HG03045 (cell line): Measurements from ENCODE around the gene ZBTB7C.

ENCODE experiments used
- ATAC-seq: cut with Tn5 transposase; IDR thresholded peaks from one replicate; pipeline ENCODE4 v1.9.1; 2021; ENCODE audit warnings: mild to moderate bottlenecking, moderate library complexity; ENCODE audit not compliant: unreplicated experiment

ZBTB7C gene

DNA sequence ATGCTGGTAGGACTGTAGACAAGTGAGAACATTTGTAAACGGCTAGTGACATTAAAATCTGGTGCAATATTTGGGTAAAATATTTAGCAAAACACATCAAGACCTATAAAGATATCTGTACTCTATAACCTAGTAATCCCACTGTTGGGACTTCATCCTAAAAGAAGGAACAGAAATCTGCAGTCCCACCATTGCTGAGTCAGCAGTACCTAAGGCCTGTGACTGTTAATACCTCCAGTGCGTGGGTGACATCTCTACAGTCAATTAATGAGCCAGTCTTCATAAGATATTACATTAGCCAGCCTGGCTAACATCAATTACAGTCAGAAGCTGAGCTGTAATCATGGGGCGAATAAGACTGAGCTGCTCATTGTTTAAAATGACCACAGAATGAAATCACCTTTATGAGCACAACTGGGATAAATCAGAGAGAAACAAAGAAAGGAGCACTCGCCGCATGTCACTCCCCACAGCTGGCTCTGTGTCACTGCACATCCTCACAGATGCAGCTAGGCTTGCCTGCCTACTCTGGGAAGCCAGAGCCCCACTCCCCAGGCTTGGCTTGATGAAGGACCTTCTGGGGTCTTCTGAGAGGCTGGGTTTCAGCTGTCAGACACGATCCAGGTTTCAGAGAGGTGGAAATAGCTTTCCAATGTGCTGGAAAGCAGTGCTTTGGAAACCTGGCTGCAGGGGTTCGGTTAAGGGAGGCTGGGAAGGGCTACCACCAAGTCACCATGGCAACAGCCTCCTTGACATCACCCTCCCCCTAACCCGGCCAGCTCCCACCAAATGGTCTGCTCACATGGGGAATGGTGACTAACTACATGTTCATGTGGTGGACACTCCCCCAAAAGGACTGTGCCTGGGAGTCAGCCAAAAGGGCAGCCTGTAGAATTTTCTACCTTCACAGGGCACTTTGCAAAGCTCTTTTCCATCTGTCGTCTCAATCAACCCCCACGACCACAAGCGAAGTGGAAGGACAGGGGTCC lies 145.0 kb downstream of the ZBTB7C start:
- no peak for ATAC-seq

DNA sequence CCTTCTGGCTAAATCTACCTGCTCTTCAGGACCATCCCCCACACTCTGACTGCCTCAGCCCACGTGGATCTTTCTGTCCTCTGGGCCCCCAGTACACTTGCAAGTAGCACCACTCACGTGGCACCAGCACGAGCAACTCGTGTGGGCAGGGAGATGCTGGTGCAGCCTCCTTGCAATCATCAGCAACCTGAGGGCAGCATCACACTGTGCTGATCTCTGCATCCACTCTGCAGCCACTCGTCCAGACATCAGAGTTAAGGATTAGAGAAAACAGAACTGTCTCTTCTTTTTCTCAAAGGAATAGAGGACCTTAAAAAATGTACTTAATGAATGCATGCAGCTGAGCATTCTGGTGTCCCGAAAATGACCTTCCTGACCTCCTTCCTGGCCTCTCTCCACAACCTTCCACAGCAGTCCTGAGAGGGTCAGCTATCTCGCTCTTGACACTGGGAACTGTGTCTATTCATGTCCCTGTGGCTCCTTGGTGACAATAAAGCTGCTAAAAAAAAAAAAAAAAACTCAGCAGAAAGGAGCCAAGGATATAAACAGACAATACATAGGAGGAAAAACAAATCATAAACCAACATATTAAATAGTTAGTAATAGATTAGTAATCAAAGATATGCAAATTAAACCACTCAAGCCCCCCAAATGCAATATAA lies 145.9 kb downstream of the ZBTB7C start:
- ATAC-seq, result no peak

DNA sequence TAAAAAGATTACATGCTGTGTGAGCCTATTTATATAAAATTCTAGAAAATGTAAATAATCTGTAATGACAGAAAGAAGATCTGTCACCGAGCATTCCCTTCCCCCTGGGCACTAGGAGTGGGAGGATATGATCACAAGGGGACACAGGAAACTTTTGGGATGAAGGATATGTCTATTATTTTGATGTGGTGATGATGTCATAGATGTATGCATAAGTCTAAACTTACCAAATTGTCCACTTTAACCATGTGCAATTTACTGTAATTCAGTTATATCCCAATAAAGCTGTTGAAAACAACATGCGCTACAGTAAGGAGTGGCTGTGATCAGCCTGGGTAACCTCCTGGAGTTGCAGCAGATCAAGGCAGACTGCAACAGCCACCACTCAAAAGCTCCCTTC lies 148.9 kb downstream of the ZBTB7C start:
- no peak for ATAC-seq

DNA sequence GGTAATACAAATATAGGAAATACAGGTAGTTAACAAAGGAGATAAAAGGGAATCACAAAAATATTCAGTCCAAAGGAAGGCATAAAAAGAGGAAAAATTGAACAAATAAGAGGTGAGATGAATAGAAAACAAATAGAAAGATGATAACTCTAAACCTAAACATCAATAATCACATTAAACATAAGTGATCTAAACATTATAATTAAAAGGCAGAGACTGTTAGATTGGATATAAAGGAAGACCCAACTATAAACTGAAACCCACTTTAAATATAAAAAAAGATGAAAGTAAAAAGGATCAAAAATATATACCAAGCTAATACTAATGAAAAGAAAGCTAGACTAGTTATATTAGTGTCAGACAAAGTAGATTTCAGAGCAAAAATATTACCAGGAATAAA lies 152.3 kb downstream of the ZBTB7C start:
- ATAC-seq, result no peak

DNA sequence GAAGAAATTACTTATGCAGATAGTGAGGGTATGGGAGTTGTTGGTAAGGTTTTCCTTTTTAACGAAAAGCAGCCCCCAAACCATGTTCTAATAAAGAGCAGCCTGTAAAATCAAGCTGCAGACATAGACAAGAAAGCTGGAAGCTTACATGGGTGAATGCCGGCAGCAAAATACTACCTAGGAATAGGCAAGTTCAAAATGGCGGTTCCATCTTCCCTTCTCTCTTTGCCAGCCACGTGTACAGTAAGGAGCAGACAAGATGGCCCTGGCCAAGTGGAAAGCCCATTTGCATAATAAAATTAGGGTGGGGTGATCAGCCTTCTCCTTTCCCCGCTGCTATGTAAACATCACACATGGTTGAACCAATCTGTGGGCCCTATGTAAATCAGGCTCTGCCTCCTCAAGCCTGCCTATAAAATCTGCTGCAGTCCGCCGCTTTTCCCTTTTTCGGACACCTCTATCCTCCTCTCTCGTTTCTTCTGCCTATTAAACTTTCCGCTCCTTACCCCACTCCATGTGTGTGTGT lies 155.0 kb downstream of the ZBTB7C start:
- no peak for ATAC-seq

- no peak for ATAC-seq
These were observed 156.7 kb downstream of the ZBTB7C start for GRCh38 chr18:48252525-48252924.

DNA sequence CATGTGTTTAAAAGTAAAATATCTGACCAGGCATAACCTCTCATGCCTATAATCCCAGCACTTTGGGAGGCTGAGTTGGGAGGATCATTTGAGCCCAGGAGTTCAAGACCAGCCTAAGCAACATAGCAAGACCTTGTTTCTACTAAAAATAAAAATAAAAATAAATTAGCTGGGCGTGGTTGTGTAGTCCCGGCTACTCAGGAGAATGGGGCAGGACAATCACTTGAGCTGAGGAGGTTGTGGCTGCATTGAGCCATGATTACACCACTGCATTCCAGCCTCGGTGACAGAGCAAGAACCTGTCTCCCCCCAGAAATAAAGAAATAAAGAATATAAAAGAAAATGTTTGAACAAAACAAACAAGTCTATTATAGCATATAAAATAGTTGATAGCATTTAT lies 158.3 kb downstream of the ZBTB7C start:
- ATAC-seq, result no peak

DNA sequence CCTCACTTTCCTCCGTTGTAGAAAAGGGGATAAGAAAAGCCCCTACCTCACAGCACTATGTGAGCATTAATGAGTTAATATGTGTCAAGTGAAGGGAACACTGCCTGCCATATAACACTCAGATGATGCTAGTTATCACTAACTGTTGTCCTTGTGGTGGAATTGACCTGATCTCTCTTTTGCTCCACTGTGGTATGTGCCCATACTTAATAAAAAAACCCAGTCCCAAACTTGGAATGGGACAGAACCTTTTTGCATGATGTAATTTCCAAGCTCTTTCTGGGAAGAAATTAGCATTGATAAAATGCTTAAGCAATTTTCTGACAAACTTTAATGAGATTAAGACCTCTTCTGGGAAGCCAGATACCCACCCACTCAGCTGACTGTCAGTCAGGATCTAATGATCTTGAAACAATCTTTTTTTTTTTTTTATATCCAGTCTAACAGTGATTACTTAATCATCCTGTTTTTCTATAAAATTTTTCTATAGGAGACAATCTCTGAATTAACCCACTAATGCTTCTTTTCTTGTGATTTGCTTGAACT lies 158.7 kb downstream of the ZBTB7C start:
- ATAC-seq, result no peak

DNA sequence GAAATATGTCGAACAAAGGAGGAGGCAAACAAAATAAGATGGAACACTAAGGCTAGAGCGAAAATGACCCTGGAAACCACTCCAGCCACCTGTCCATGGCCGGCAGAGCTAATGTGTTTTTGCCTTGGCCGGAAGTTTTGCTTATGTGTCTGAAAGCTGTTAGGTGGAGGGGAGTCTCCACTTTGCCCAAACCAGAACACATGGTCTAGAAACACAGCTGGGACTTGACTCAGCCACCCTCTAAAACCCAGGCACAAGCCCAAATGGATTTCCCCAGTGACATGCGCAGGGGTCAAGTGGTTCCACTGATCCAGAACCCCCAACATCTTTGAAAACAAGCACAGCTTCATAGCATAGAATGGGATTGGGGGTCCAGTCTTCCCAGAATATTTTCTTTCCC lies 159.3 kb downstream of the ZBTB7C start:
- ATAC-seq, result no peak

DNA sequence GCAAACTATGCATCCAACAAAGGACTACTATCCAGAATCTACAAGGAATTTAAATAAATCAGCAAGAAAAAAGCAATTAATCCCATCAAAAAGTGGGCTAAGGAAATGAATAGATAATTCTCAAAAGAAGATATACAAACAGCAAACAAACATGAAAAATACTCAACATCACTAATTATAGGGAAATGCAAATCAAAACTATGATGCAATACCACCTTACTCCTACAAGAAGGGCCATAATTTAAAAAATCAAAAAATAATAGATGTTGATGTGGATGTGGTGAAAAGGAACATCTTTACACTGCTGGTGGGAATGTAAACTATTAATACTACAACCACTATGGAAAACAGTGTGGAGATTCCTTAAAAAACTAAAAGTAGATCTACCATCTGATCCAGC lies 164.7 kb downstream of the ZBTB7C start:
- ATAC-seq, result no peak

DNA sequence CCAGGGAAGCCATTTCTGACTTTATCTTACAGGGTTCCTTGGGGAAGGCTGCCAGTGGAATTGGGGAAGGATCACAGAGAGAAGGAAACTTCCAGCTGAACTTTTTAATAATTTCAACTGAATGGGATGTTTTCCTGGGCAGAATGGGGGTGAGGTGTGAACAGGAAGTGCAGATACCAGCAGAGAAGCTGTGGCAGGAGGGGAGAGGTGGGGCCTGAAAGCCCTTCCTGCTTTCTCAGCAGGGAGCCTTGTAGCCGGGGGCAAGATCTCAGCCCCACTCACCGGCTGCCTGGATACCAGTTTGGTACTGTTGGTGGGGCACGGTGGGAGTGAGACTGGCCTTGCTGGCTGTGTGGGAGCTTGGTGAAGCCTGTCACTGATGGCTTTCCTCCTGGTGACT lies 170.5 kb downstream of the ZBTB7C start:
- ATAC-seq, result no peak

DNA sequence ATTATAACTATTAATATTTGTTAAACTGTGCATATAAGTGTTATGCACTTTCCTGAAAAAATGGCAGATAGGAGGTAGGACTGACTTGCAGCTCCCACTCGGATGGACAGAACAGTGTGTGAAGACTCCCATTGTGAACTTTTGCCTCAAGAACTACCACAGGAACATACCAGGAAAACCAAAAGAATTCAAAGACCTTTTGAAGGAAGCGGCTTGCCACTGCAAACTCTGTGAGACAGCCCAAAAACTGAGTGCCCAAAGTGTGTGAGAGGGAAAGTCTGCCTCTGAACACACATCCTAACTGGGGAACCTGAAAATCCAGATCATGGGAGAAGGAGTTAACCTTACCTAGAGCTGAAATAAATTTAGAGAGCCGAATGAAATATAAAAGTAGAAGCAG lies 171.0 kb downstream of the ZBTB7C start:
- no peak for ATAC-seq

- no peak for ATAC-seq
These were observed 172.4 kb downstream of the ZBTB7C start for GRCh38 chr18:48236822-48237221.

DNA sequence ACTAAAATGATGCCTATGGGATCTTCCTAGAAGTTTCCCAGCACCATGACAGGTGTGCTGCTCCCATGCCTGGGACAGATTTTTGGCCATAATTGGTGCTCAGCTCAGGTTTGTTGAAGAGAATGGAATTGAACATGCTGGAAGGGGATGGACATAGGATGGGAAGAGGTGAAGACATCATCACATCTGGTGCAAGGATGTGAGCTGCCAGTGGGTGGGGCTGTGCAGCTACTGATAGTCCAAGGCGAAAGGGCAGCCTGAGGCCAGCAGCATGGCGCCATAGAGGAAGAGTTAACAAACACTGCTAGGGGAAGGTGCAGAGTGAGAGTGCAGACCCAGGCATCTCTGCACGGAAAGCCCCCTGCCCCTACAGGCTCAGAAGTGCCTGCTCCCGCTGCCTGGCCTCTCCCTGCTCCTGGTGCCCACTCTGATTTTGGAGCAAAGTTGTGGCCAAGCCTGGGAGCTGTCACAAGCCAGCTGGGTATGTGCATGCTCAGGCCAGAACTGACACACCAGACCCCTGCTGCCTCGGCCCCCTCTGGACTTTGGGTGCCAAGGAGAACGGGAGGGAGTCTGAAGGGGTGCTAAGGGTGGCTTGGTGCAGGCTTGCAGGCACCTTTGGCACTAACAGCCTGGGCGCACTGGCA lies 178.6 kb downstream of the ZBTB7C start:
- no peak for ATAC-seq

DNA sequence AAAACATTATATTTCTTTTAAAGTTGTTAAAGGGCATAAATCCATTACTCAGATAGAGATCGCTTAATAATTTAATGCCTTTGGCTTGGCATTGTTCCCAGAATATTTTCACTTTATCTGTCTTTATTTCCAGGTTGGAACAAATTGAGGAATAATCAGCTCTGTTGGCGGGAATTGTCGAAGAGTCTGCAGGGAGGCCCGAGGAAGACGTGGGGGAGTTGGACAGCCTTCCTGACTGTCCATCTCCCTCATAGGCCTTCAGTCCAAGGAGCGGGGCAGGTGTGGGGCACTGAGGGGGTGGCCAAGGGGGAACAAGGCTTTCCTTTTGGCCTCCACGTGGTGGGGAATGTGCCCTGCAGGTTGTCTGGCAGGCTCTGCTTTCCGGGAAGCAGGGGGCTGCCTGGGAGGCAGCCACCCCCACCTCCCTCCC lies 179.6 kb downstream of the ZBTB7C start:
- no peak for ATAC-seq

- no peak for ATAC-seq
These were observed 180.3 kb downstream of the ZBTB7C start for GRCh38 chr18:48228841-48229240.

DNA sequence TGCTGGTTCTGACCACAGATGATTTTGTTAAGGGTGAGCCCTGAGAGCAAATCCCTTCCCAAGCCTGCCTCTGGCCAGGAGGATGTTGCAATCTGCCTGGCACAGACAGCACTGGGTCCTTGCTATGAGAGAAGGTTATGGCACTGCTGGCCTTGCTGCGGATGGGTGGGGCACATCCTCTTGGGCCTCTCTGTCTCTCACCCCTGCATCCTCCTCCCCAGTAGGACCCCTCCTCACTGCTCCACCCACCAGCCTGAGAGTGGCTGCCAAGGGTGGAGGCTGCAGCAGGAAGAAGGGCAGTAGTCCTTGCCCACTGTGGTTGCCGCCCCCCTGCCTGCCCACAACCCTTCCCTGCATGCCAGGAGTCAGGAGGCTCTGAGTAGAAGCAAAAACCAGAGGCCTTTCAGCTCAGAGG lies 180.9 kb downstream of the ZBTB7C start:
- no peak for ATAC-seq

- no peak for ATAC-seq
These were observed 182.0 kb downstream of the ZBTB7C start for GRCh38 chr18:48227206-48227605.

- no peak for ATAC-seq
These were observed 182.8 kb downstream of the ZBTB7C start for GRCh38 chr18:48226401-48226800.

DNA sequence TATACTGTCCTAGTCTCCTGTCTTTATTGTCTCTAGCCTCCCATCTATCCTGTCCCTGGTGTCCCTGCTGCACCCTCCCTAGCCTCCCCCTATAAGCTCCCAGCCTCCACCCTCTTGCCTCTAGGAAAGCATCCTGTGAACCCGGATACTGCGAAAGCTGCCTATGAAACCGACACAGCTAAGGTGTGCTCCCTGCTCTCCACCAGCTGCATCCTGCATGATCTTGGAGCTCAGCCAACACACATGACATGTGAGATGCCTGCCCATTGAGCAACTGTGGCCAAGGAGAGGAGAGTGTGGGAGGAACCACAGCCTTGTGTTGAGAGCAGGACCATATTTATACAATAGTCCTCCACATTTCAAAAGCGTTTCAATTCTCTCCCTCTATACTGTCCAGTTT lies 187.1 kb downstream of the ZBTB7C start:
- no peak for ATAC-seq
